CD14-positive monocyte (primary cell): ENCODE results near the gene IL22RA1. TPM values are rescaled to one million over a fixed set of nuclear protein-coding genes. Genes with fewer than 3 reads are reported as not detected.

Source experiments
- DNase-seq, 3 donors: peaks; one replicate each; pipeline ENCODE4 v3.0.0-alpha.2; 2011 to 2022
- H2AFZ ChIP-seq: 2 replicates; pipeline ENCODE4 v1.6.0; 2012; ENCODE audit warnings: mild to moderate bottlenecking, low read depth, low read length, inconsistent platforms; ENCODE audit not compliant: insufficient read depth, poor library complexity, severe bottlenecking
- H3K27ac ChIP-seq, 2 donors: 1 replicate in 1 of 2; 2 replicates in 1 of 2; pipeline ENCODE4 v1.5.1; 2012 to 2013; ENCODE audit warnings: low read length in 2 of 2, control low read depth in 1 of 2, inconsistent platforms in 1 of 2, low read depth in 1 of 2, mild to moderate bottlenecking in 1 of 2
- H3K27me3 ChIP-seq, 2 donors: one replicate each; pipeline versions ENCODE4 v1.6.0 to v1.6.1; 2011 to 2013; ENCODE audit warnings: low read length in 2 of 2; ENCODE audit not compliant: control insufficient read depth in 2 of 2, insufficient read depth in 2 of 2
- H3K36me3 ChIP-seq, 2 donors: replicated peaks in 1 of 2; 1 replicate in 1 of 2; 2 replicates in 1 of 2; pipeline versions ENCODE4 v1.5.1 to v1.6.1; 2012 to 2013; ENCODE audit warnings: low read length in 2 of 2, control low read depth in 1 of 2, inconsistent platforms in 1 of 2, mild to moderate bottlenecking in 1 of 2; ENCODE audit not compliant: insufficient read depth in 2 of 2, control insufficient read depth in 1 of 2
- H3K4me1 ChIP-seq, 2 donors: 1 replicate in 1 of 2; 2 replicates in 1 of 2; pipeline versions ENCODE4 v1.5.1 to v1.6.1; 2012 to 2013; ENCODE audit warnings: low read length in 2 of 2, control low read depth in 1 of 2, inconsistent platforms in 1 of 2, mild to moderate bottlenecking in 1 of 2, moderate library complexity in 1 of 2; ENCODE audit not compliant: insufficient read depth in 2 of 2, control insufficient read depth in 1 of 2
- H3K4me2 ChIP-seq: replicated peaks from 2 replicates; pipeline ENCODE3; 2012; ENCODE audit warnings: low read length, moderate library complexity, mild to moderate bottlenecking; ENCODE audit not compliant: poor library complexity, severe bottlenecking; ENCODE audit errors: extremely low read depth
- H3K4me3 ChIP-seq, 3 experiments: fragments of 200-600 bp in 1 of 3; sonication (generic) in 1 of 3; replicated peaks in 1 of 3; 1 replicate in 2 of 3; 2 replicates in 1 of 3; pipeline ENCODE4 v1.5.1; 2011 to 2013; ENCODE audit warnings: low read length in 3 of 3, mild to moderate bottlenecking in 3 of 3, control low read depth in 2 of 3, low read depth in 2 of 3, inconsistent platforms in 1 of 3, moderate library complexity in 1 of 3
- H3K79me2 ChIP-seq: 2 replicates; pipeline ENCODE4 v1.6.0; 2012; ENCODE audit warnings: mild to moderate bottlenecking, control low read depth, inconsistent platforms, low read length, moderate library complexity; ENCODE audit not compliant: insufficient read depth
- H3K9ac ChIP-seq: 2 replicates; pipeline ENCODE4 v1.6.0; 2017; ENCODE audit warnings: low read length, mild to moderate bottlenecking; ENCODE audit not compliant: insufficient read depth, poor library complexity, severe bottlenecking
- H3K9me3 ChIP-seq, 2 donors: replicated peaks in 1 of 2; 1 replicate in 1 of 2; 2 replicates in 1 of 2; pipeline versions ENCODE4 v1.5.1 to v1.6.1; 2012 to 2013; ENCODE audit warnings: low read length in 2 of 2, control low read depth in 1 of 2; ENCODE audit not compliant: control insufficient read depth in 1 of 2, insufficient read depth in 1 of 2
- H4K20me1 ChIP-seq: 2 replicates; pipeline ENCODE4 v1.6.0; 2012; ENCODE audit warnings: mild to moderate bottlenecking, low read length, control low read depth, moderate library complexity; ENCODE audit not compliant: insufficient read depth
- H3K27ac Mint-ChIP-seq, 7 donors: one replicate each; pipeline ENCODE4 v1.8.0; 2020; ENCODE audit warnings: mild to moderate bottlenecking in 7 of 7, mixed read lengths in 7 of 7, moderate library complexity in 6 of 7, inconsistent platforms in 2 of 7
- H3K27me3 Mint-ChIP-seq, 3 donors: one replicate each; pipeline ENCODE4 v1.8.0; 2021 to 2022; ENCODE audit warnings: low read depth in 3 of 3, mild to moderate bottlenecking in 3 of 3, mixed read lengths in 3 of 3, moderate library complexity in 3 of 3, inconsistent platforms in 1 of 3
- H3K36me3 Mint-ChIP-seq, 2 donors: one replicate each; pipeline ENCODE4 v1.8.0; 2020; ENCODE audit warnings: mixed read lengths in 2 of 2, inconsistent platforms in 1 of 2, mild to moderate bottlenecking in 1 of 2
- H3K4me1 Mint-ChIP-seq: one replicate; pipeline ENCODE4 v1.8.0; 2020; ENCODE audit warnings: mild to moderate bottlenecking, mixed read lengths
- H3K4me3 Mint-ChIP-seq, 2 donors: one replicate each; pipeline ENCODE4 v1.8.0; 2020; ENCODE audit warnings: mild to moderate bottlenecking in 2 of 2, mixed read lengths in 2 of 2, moderate library complexity in 1 of 2
- H3K9me3 Mint-ChIP-seq, 7 donors: one replicate each; pipeline ENCODE4 v1.8.0; 2020 to 2022; ENCODE audit warnings: mixed read lengths in 7 of 7, mild to moderate bottlenecking in 6 of 7, moderate library complexity in 6 of 7, inconsistent platforms in 2 of 7
- CTCF ChIP-seq: fragments of 200-600 bp; IDR thresholded peaks from one replicate; pipeline ENCODE4 v1.8.0; 2022; ENCODE audit warnings: antibody characterized with exemption, mild to moderate bottlenecking
- WGBS: methylation state at CpG from one replicate; pipeline ENCODE4 v1.1.5; 2013; ENCODE audit warnings: missing lambda C conversion rate; ENCODE audit not compliant: insufficient coverage; 5-methylcytosine and 5-hydroxymethylcytosine counted together
- intact Hi-C, 2 donors: fragments of 100-400 bp; cut with micrococcal nuclease; formaldehyde crosslinking; loops; one replicate each; pipeline versions ENCODE4 v1.15.0 to v1.15.1; 2023
- polyA plus RNA-seq, 3 donors: library from polyadenylated mRNA; depleted of rRNA in 1 of 3; unstranded in 2 of 3; stranded (reverse) in 1 of 3; fragments of 300-500 nt in 2 of 3; fragments of >200 nt in 1 of 3; fragmentation: Illumina TruSeq in 2 of 3; gene quantifications; 1 replicate in 2 of 3; 2 replicates in 1 of 3; pipeline ENCODE4 v1.2.3, GENCODE V29; 2012 to 2021

IL22RA1 gene
- polyA plus RNA-seq, 3 donors, result not detected

GRCh38 chr1:24103408-24103807 lies 39.5 kb downstream of the IL22RA1 start:
- H3K4me2 ChIP-seq, result no peak overlapping the region
- H4K20me1 ChIP-seq, result no peaks in the 10 kb centered on the region
- H2AFZ ChIP-seq, result no peak overlapping the region
- H3K27me3 ChIP-seq, result no peaks in the 10 kb centered on the region
- Mint-ChIP-seq H3K27ac (no peak overlapping the region), H3K4me1 (no peaks in the 10 kb centered on the region), H3K36me3 (no peaks in the 10 kb centered on the region), H3K27me3 (no peaks in the 10 kb centered on the region), H3K9me3 (no peaks in the 10 kb centered on the region), H3K4me3 (no peak overlapping the region)
- DNase-seq, result no peak
- no peaks in the 10 kb centered on the region for H3K79me2 ChIP-seq
- H3K27ac ChIP-seq, result no peak overlapping the region
- H3K9ac ChIP-seq, result no peak overlapping the region
- H3K36me3 ChIP-seq, result no peaks in the 10 kb centered on the region
- no peak for TF ChIP-seq CTCF
- no peaks in the 10 kb centered on the region for H3K4me1 ChIP-seq
- intact Hi-C loops, result no loop called here
- WGBS, result no CpG with 5 or more reads among the region's 3 CpGs
- H3K4me3 ChIP-seq, result no peak overlapping the region
- H3K9me3 ChIP-seq, result no peaks in the 10 kb centered on the region

- Histone ChIP-seq H3K79me2 (no peaks in the 10 kb centered on the region), H3K36me3 (no peaks in the 10 kb centered on the region), H4K20me1 (no peaks in the 10 kb centered on the region), H3K4me2 (no peak overlapping the region), H3K4me1 (no peaks in the 10 kb centered on the region), H3K27ac (no peak overlapping the region), H3K27me3 (no peaks in the 10 kb centered on the region), H3K9ac (no peak overlapping the region), H3K4me3 (no peak overlapping the region), H3K9me3 (no peaks in the 10 kb centered on the region), H2AFZ (no peak overlapping the region)
- TF ChIP-seq CTCF, result no peak
- Mint-ChIP-seq H3K4me1 (no peaks in the 10 kb centered on the region), H3K36me3 (no peaks in the 10 kb centered on the region), H3K27ac (no peak overlapping the region), H3K9me3 (no peaks in the 10 kb centered on the region), H3K27me3 (no peaks in the 10 kb centered on the region), H3K4me3 (no peak overlapping the region)
- intact Hi-C loops, result no loop called here
- DNase-seq, result no peak
- 95% methylated on average over 8 of the region's 8 CpGs for WGBS
Measured at GRCh38 chr1:24102961-24103360, 40.0 kb downstream of the IL22RA1 start.
